AG04450 (cell line): ENCODE data around the gene MMGT1. TPM values are rescaled to one million over a fixed set of nuclear protein-coding genes. Genes with fewer than 3 reads are reported as not detected.
"Not testable (repeated sequence)": the region's sequence is repeated elsewhere in the genome, so short reads cannot be mapped to it uniquely, and the experiment has no call there.

Source experiments
- CTCF ChIA-PET: fragments of 300-600, 350-600 bp; formaldehyde crosslinking; extraction: SDS; loops from one replicate; lab custom pipeline; 2022; ENCODE audit warnings: antibody characterized with exemption, inconsistent platforms; lab: Charles Lee
- POLR2A ChIA-PET: fragments of 350-600 bp; formaldehyde crosslinking; extraction: SDS; loops from one replicate; lab custom pipeline; 2021; ENCODE audit warnings: antibody characterized with exemption, inconsistent platforms; lab: Yijun Ruan, JAX
- DNase-seq: peaks from one replicate; pipeline ENCODE4 v3.0.0-alpha.2; 2011; ENCODE audit warnings: low read depth, low spot score
- H3K27ac ChIP-seq: one replicate; pipeline ENCODE4 v1.5.1; 2012; ENCODE audit warnings: low read depth, low read length, control low read depth
- H3K27me3 ChIP-seq: one replicate; pipeline ENCODE4 v1.6.0; 2012; ENCODE audit warnings: low read length; ENCODE audit not compliant: control insufficient read depth, insufficient read depth
- H3K4me3 ChIP-seq: 2 replicates; pipeline ENCODE4 v1.5.1; 2011; ENCODE audit warnings: mild to moderate bottlenecking, low read depth, low read length, control low read depth
- H3K9me3 ChIP-seq: 2 replicates; pipeline ENCODE4 v1.5.1; 2012; ENCODE audit warnings: low read length; ENCODE audit not compliant: control insufficient read depth, insufficient read depth
- CTCF ChIP-seq: IDR thresholded peaks from 2 replicates; pipeline ENCODE4 v1.5.1; 2011; ENCODE audit warnings: low read depth, low read length, control low read depth, inconsistent platforms
- polyA plus RNA-seq: library from polyadenylated mRNA; depleted of rRNA; stranded (reverse); fragments of >200 nt; gene quantifications from 2 replicates; pipeline ENCODE4 v1.2.3, GENCODE V29; 2011; rRNA removed

The MMGT1 gene
- polyA plus RNA-seq, 1 experiment: 23.3 TPM

DNA sequence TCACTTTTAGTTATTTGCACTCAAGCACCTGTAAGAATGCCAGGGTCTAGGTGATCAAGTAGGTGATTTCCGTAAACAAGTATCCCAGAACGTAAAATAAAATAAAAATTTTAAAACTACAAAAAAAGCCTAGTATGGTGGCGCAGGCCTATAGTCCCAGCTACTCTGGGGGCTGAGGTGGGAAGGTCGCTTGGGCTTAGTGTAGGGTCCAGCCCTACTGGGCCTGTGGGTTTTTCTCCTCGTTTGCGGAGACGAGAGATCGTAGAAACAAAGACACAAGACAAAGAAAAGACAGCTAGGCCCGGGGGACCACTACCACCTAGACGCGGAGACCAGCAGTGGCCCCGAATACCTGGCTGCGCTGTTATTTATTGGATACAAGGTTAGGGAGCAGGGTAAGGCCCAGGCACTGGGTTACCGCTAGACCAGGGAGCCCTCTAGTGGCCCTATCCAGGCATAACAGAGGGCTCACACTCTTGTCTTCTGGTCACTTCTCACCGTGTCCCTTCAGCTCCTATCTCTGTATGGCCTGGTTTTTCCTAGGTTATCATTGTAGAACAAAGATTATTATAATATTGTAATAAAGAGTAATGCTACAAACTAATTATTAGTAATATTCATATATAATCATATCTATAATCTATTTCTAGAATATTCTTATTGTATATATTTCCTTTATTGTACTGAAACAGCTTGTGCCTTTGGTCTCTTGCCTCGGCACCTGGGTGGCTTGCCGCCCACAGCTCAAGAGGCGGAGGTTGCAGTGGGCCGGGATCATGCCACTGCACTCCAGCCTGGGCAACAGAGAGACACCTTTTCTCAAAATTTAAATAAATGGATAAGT is 41.9 kb downstream of the MMGT1 start:
- peak; percentile 65 for TF ChIP-seq CTCF
- H3K27ac ChIP-seq: no peak overlapping the region
- ChIA-PET POLR2A (no interaction called here), CTCF (interaction anchor here (0.6 to 2.4 kb wide), 5 partner anchors 12 to 447 kb away, joined by 3 to 10 read pairs (median 4); no protein-coding TSS in a partner anchor)
- H3K9me3 ChIP-seq: no peaks in the 10 kb centered on the region
- H3K27me3 ChIP-seq: no peaks in the 10 kb centered on the region
- H3K4me3 ChIP-seq: no peak overlapping the region
- no peak for DNase-seq

DNA sequence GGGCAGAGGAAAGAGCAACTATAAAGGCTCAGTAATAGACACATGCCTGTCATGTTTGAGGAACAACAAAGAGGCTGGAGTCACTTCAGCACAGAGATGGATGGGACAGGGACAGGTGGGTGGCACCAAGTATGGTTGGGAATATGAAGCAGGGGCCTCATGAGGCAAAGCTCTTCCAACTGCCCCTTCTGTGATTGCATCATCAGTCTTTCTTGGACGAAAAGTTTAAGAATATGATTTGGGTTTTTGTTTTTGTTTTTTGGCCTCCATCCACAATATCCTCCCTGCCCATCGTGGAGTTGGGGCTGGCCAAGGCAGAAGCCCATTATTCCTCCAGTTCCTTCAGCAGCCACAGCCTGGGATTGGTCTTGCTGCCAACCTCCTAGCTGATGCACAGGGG is 45.9 kb downstream of the MMGT1 start:
- no peak for DNase-seq
- ChIA-PET POLR2A (no interaction called here), CTCF (no interaction called here)
- Histone ChIP-seq H3K27ac (no peak overlapping the region), H3K9me3 (no peaks in the 10 kb centered on the region), H3K4me3 (no peak overlapping the region), H3K27me3 (no peaks in the 10 kb centered on the region)
- TF ChIP-seq CTCF: no peak

- Histone ChIP-seq H3K4me3 (no peak overlapping the region), H3K9me3 (no peaks in the 10 kb centered on the region), H3K27me3 (no peaks in the 10 kb centered on the region), H3K27ac (no peak overlapping the region)
- CTCF ChIA-PET: no interaction called here
- TF ChIP-seq CTCF: 0 out of 2 replicates have a peak, but pooled peaks have one; percentile 15
- POLR2A ChIA-PET: no interaction called here
- DNase-seq: no peak
Measured at GRCh38 chrX:135923353-135923752, 50.4 kb downstream of the MMGT1 start.

DNA sequence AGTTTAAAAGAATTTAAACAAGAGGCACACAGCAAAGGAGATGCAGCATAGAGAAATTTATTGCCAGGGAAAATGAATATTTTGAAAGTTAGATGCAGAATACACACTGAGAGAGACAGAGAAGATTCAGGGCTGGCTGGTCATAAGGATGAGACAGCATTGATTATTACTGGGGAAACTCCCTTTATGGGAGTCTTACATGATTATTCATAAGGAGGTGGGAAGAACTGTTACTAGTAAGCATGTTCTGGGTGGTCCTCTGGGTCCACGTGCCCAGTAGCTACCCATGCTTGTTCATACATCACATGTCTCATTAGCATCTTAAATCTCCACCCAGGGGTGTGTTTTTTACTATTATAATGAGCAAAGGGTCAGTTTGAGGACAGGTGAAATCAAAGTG is 53.3 kb downstream of the MMGT1 start:
- H3K9me3 ChIP-seq, H3K27me3 ChIP-seq, POLR2A ChIA-PET, DNase-seq, H3K27ac ChIP-seq, CTCF ChIA-PET, H3K4me3 ChIP-seq: not testable (repeated sequence)

DNA sequence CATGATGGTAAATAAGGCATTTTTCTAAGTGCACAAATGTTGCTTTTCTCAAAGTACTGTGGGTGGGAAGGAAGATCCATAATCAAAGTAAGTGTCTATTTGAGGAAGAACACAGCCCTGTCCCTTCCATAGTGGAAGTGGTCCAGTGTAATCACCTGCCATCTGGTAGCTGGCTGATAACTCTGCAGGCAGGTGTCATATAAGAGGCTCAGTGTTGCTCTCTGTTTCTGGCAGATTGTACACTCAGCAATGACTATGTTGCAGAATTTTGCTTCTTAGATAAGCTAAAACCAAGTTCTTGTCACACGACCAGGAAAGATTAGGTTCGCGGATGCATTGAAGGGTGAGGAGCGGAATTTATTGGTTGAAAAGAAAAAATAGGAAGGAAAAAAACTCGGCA is 59.4 kb downstream of the MMGT1 start:
- Histone ChIP-seq H3K27ac (no peak overlapping the region), H3K27me3 (no peaks in the 10 kb centered on the region), H3K9me3 (no peaks in the 10 kb centered on the region), H3K4me3 (no peak overlapping the region)
- ChIA-PET CTCF (no interaction called here), POLR2A (no interaction called here)
- TF ChIP-seq CTCF: no peak
- no peak for DNase-seq

Other genes with a start within 250 kb of the MMGT1 start
- gene CT45A3, start 205.8 kb downstream of the MMGT1 start, polyA plus RNA-seq: not detected in 2 replicates
- gene CT45A5, start 188.5 kb downstream of the MMGT1 start, polyA plus RNA-seq: not detected in 2 replicates
- gene CT45A6, start 171.2 kb downstream of the MMGT1 start, polyA plus RNA-seq: not detected in 2 replicates
- gene CT45A2, start 154.0 kb downstream of the MMGT1 start, polyA plus RNA-seq: not detected in 2 replicates
- gene CT45A7, start 136.7 kb downstream of the MMGT1 start, polyA plus RNA-seq: not detected in 2 replicates
- not detected in 2 replicates for gene CT45A8, start 119.5 kb downstream of the MMGT1 start, polyA plus RNA-seq
- not detected in 2 replicates for gene CT45A9, start 102.2 kb downstream of the MMGT1 start, polyA plus RNA-seq
- gene CT45A10, start 80.5 kb downstream of the MMGT1 start, polyA plus RNA-seq: not detected in 2 replicates
- gene SAGE1, start 80.3 kb downstream of the MMGT1 start, polyA plus RNA-seq: not detected in 2 replicates
- gene SLC9A6, start 11.4 kb upstream of the MMGT1 start, polyA plus RNA-seq: 10.7 and 14.7 TPM in 2 replicates
- 144 and 158 TPM in 2 replicates for gene FHL1, start 173.5 kb upstream of the MMGT1 start, polyA plus RNA-seq